ENCODE data around the gene RPS27. TPM values are rescaled to one million over a fixed set of nuclear protein-coding genes. Genes with fewer than 3 reads are reported as not detected.

Gene RPS27
- total and polyA plus RNA-seq, 2 of the 13 experiments (the other 11 are each of a cell fraction or from before 2014, with no cell fraction given), result 3,737 to 9,964 TPM

DNA sequence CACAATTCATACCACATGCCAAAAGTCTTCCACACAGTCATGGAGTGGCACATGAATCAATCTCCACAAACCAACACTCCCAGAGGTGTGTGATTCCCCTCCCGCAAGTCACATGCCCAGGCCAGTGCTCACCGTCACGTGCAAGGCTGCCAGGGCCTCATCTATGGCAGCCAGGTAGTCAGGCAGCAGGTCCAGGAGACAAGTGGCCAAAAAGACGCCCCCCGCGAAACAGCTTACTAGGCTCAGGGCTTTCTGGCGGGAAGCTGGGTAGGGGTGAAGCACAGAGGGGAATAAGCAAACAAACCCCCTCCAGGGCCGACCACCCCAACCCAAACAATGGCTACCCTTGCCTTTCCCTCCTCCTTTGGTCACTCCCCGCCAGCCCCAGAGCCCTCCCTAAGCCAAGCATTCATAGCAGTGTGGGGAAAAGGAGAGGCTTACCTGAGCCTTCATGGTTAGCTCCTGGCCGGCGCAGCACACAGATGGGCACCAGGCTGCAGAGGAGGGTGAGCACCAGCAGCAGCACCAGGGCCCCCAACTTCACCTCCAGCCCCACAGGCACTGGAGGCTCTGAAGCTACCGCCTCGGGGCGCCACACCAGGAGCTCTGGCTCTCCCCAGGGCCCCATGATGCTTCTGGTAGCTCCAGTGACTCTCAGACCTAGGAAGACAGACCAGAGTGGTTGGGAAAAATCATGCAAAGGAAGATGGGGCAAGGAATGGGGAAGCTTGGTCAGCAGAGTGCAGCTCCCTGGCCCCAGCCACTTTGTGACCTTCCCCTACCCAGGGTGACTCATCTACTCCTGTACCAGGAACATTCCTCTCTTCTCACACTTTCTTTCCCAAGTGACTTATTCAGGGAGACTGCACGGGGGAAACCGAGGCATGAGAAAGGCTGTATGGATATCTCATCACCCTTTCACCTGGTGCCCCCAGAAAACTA, 28.2 kb upstream of the RPS27 start (continued):
- TF ChIP-seq, protein P1, sequence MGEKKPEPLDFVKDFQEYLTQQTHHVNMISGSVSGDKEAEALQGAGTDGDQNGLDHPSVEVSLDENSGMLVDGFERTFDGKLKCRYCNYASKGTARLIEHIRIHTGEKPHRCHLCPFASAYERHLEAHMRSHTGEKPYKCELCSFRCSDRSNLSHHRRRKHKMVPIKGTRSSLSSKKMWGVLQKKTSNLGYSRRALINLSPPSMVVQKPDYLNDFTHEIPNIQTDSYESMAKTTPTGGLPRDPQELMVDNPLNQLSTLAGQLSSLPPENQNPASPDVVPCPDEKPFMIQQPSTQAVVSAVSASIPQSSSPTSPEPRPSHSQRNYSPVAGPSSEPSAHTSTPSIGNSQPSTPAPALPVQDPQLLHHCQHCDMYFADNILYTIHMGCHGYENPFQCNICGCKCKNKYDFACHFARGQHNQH (CRISPR knock-in tag; IDR thresholded peaks at IDR 0.05), result no peak
- TF ChIP-seq, protein P2, sequence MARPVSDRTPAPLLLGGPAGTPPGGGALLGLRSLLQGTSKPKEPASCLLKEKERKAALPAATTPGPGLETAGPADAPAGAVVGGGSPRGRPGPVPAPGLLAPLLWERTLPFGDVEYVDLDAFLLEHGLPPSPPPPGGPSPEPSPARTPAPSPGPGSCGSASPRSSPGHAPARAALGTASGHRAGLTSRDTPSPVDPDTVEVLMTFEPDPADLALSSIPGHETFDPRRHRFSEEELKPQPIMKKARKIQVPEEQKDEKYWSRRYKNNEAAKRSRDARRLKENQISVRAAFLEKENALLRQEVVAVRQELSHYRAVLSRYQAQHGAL (CRISPR knock-in tag; IDR thresholded peaks at IDR 0.05; ENCODE audit: not compliant biosample characterization), result peak; percentile 1
- TF ChIP-seq ATF7 (IDR thresholded peaks at IDR 0.05) (no peak), ATF7 (CRISPR knock-in tag; IDR thresholded peaks at IDR 0.05) (0 out of 2 replicates have a peak, but pooled peaks have one; percentile 31), ZNF224 (CRISPR knock-in tag; IDR thresholded peaks at IDR 0.05) (0 out of 2 replicates have a peak, but pooled peaks have one; percentile 31), SRY (CRISPR knock-in tag; IDR thresholded peaks at IDR 0.05) (peak; percentile 64; the same call in 1 of the 2 replicates)
- TF ChIP-seq, protein P3, sequence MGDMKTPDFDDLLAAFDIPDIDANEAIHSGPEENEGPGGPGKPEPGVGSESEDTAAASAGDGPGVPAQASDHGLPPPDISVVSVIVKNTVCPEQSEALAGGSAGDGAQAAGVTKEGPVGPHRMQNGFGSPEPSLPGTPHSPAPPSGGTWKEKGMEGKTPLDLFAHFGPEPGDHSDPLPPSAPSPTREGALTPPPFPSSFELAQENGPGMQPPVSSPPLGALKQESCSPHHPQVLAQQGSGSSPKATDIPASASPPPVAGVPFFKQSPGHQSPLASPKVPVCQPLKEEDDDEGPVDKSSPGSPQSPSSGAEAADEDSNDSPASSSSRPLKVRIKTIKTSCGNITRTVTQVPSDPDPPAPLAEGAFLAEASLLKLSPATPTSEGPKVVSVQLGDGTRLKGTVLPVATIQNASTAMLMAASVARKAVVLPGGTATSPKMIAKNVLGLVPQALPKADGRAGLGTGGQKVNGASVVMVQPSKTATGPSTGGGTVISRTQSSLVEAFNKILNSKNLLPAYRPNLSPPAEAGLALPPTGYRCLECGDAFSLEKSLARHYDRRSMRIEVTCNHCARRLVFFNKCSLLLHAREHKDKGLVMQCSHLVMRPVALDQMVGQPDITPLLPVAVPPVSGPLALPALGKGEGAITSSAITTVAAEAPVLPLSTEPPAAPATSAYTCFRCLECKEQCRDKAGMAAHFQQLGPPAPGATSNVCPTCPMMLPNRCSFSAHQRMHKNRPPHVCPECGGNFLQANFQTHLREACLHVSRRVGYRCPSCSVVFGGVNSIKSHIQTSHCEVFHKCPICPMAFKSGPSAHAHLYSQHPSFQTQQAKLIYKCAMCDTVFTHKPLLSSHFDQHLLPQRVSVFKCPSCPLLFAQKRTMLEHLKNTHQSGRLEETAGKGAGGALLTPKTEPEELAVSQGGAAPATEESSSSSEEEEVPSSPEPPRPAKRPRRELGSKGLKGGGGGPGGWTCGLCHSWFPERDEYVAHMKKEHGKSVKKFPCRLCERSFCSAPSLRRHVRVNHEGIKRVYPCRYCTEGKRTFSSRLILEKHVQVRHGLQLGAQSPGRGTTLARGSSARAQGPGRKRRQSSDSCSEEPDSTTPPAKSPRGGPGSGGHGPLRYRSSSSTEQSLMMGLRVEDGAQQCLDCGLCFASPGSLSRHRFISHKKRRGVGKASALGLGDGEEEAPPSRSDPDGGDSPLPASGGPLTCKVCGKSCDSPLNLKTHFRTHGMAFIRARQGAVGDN (CRISPR knock-in tag; IDR thresholded peaks at IDR 0.05), result peak; percentile 50
